Adrenal gland (tissue), 5 donors: ENCODE data around the gene GPR155.

ENCODE experiments used
- CTCF ChIP-seq, 6 experiments: fragments of 450-650 bp in 4 of 6; fragments of 200-600 bp in 2 of 6; sonication (generic) in 1 of 6; IDR thresholded peaks; 1 replicate in 5 of 6; 2 replicates in 1 of 6; pipeline versions ENCODE4 v1.5.1 to v1.8.0; 2016 to 2021; ENCODE audit warnings: antibody characterized with exemption in 6 of 6, mild to moderate bottlenecking in 2 of 6, moderate library complexity in 1 of 6
- POLR2A ChIP-seq, 2 donors: fragments of 450-650 bp; IDR thresholded peaks; one replicate each; pipeline ENCODE4 v1.6.1; 2017; ENCODE audit warnings: antibody characterized with exemption in 2 of 2, mild to moderate bottlenecking in 2 of 2, moderate library complexity in 1 of 2
- donor health status: DM: no; HTN: no; CAD: no.

- TF ChIP-seq CTCF (IDR thresholded peaks at IDR 0.05): no peak
- no peak for TF ChIP-seq POLR2A (IDR thresholded peaks at IDR 0.05)
Observed at GRCh38 chr2:174535757-174536703, 49.2 kb upstream of the GPR155 start.
